IPS DF 6.9 (cell line): Measurements from ENCODE around the gene TSKS.

Experiments
- DNase-seq: peaks from one replicate; pipeline ENCODE4 v3.0.0-alpha.2; 2013; ENCODE audit warnings: low read depth, low spot score
- H3K27ac ChIP-seq: one replicate; pipeline ENCODE4 v1.5.1; 2013; ENCODE audit warnings: low read length, control low read depth
- H3K27me3 ChIP-seq: 2 replicates; pipeline ENCODE4 v1.6.1; 2013; ENCODE audit warnings: mild to moderate bottlenecking, low read length; ENCODE audit not compliant: control insufficient read depth, insufficient read depth
- H3K36me3 ChIP-seq: 2 replicates; pipeline ENCODE4 v1.6.1; 2013; ENCODE audit warnings: low read length; ENCODE audit not compliant: control insufficient read depth, insufficient read depth
- H3K4me1 ChIP-seq: 2 replicates; pipeline ENCODE4 v1.6.1; 2013; ENCODE audit warnings: low read length; ENCODE audit not compliant: control insufficient read depth, insufficient read depth
- H3K4me3 ChIP-seq: 2 replicates; pipeline ENCODE4 v1.5.1; 2013; ENCODE audit warnings: mild to moderate bottlenecking, low read length
- H3K9me3 ChIP-seq: 2 replicates; pipeline ENCODE4 v1.6.1; 2013; ENCODE audit warnings: low read length, inconsistent platforms; ENCODE audit not compliant: control insufficient read depth, insufficient read depth
- WGBS: extraction: QIAGEN DNeasy Blood & Tissue Kit; methylation state at CpG from one replicate; pipeline ENCODE4 v1.1.7; 2013; ENCODE audit warnings: mixed read lengths, missing lambda C conversion rate; ENCODE audit not compliant: insufficient read length, insufficient coverage; 5-methylcytosine and 5-hydroxymethylcytosine counted together

Gene TSKS

GRCh38 chr19:49763230-49763629, at the start of gene TSKS:
Gene TSKS (minus strand): TSS chr19:49763306. CDS start chr19:49763247, 59 bp downstream.
- H3K9me3 ChIP-seq = no peaks in the 10 kb centered on the region
- no peaks in the 10 kb centered on the region for H3K36me3 ChIP-seq
- H3K4me1 ChIP-seq = no peaks in the 10 kb centered on the region
- DNase-seq = no peak
- H3K27me3 ChIP-seq = no peaks in the 10 kb centered on the region
- H3K27ac ChIP-seq = no peak within 1 kb of the TSS
- WGBS = no CpG with 5 or more reads among the region's 6 CpGs
- no peak within 1 kb of the TSS for H3K4me3 ChIP-seq

- no peaks in the 10 kb centered on the region for H3K27me3 ChIP-seq
- no peaks in the 10 kb centered on the region for H3K36me3 ChIP-seq
- no CpG with 5 or more reads among the region's 11 CpGs for WGBS
- peak overlapping the region; percentile 89; the same call in 1 of the 2 replicates for H3K4me3 ChIP-seq
- no peak for DNase-seq
- peaks cover 5% of the 10 kb centered on the region for H3K4me1 ChIP-seq
- H3K27ac ChIP-seq = no peak overlapping the region
- no peaks in the 10 kb centered on the region for H3K9me3 ChIP-seq
These were observed 49.4 kb upstream of the TSKS start for GRCh38 chr19:49812452-49812996.

- no peak for DNase-seq
- WGBS = no CpG with 5 or more reads among the region's 6 CpGs
- no peak overlapping the region for H3K27ac ChIP-seq
- peaks cover 3% of the 10 kb centered on the region; the same call in 1 of the 2 replicates for H3K36me3 ChIP-seq
- no peaks in the 10 kb centered on the region for H3K9me3 ChIP-seq
- peaks cover 5% of the 10 kb centered on the region for H3K4me1 ChIP-seq
- no peak overlapping the region for H3K4me3 ChIP-seq
- H3K27me3 ChIP-seq = no peaks in the 10 kb centered on the region
These were observed 48.2 kb upstream of the TSKS start for GRCh38 chr19:49811328-49811727.

- WGBS = no CpG with 5 or more reads among the region's 5 CpGs
- DNase-seq = no peak
- Histone ChIP-seq H3K4me1 (peaks cover 5% of the 10 kb centered on the region), H3K9me3 (no peaks in the 10 kb centered on the region), H3K27ac (no peak overlapping the region), H3K4me3 (no peak overlapping the region), H3K36me3 (peaks cover 3% of the 10 kb centered on the region; the same call in 1 of the 2 replicates), H3K27me3 (no peaks in the 10 kb centered on the region)
These were observed 46.9 kb upstream of the TSKS start for GRCh38 chr19:49809941-49810389.

- Histone ChIP-seq H3K4me1 (peaks cover 5% of the 10 kb centered on the region), H3K27me3 (no peaks in the 10 kb centered on the region), H3K27ac (no peak overlapping the region), H3K36me3 (peaks cover 3% of the 10 kb centered on the region; the same call in 1 of the 2 replicates), H3K9me3 (no peaks in the 10 kb centered on the region), H3K4me3 (peak overlapping the region; percentile 23; the same call in 1 of the 2 replicates)
- no peak for DNase-seq
- WGBS = no CpG with 5 or more reads among the region's 50 CpGs
These were observed 46.2 kb upstream of the TSKS start for GRCh38 chr19:49809160-49809940.

GRCh38 chr19:49808711-49809159, 45.6 kb upstream of the TSKS start:
- no CpG with 5 or more reads among the region's 31 CpGs for WGBS
- Histone ChIP-seq H3K9me3 (no peaks in the 10 kb centered on the region), H3K4me3 (peak overlapping the region; percentile 23; the same call in 1 of the 2 replicates), H3K27ac (no peak overlapping the region), H3K36me3 (peaks cover 3% of the 10 kb centered on the region; the same call in 1 of the 2 replicates), H3K4me1 (peaks cover 5% of the 10 kb centered on the region), H3K27me3 (no peaks in the 10 kb centered on the region)
- DNase-seq = peak; percentile 57

GRCh38 chr19:49807904-49808675, 45.0 kb upstream of the TSKS start:
- H3K27me3 ChIP-seq = no peaks in the 10 kb centered on the region
- H3K9me3 ChIP-seq = no peaks in the 10 kb centered on the region
- H3K4me3 ChIP-seq = no peak overlapping the region
- peaks cover 5% of the 10 kb centered on the region for H3K4me1 ChIP-seq
- no peak for DNase-seq
- peaks cover 6% of the 10 kb centered on the region; the same call in 1 of the 2 replicates for H3K36me3 ChIP-seq
- H3K27ac ChIP-seq = no peak overlapping the region
- no CpG with 5 or more reads among the region's 20 CpGs for WGBS

GRCh38 chr19:49807058-49807903, 44.2 kb upstream of the TSKS start:
- H3K27ac ChIP-seq = no peak overlapping the region
- DNase-seq = no peak
- H3K4me1 ChIP-seq = peaks cover 7% of the 10 kb centered on the region
- H3K36me3 ChIP-seq = peaks cover 6% of the 10 kb centered on the region; the same call in 1 of the 2 replicates
- no peaks in the 10 kb centered on the region for H3K27me3 ChIP-seq
- WGBS = no CpG with 5 or more reads among the region's 18 CpGs
- no peaks in the 10 kb centered on the region for H3K9me3 ChIP-seq
- no peak overlapping the region for H3K4me3 ChIP-seq

GRCh38 chr19:49806620-49806959, 43.5 kb upstream of the TSKS start:
- H3K27me3 ChIP-seq = no peaks in the 10 kb centered on the region
- no peak overlapping the region for H3K27ac ChIP-seq
- no CpG with 5 or more reads among the region's 8 CpGs for WGBS

More at GRCh38 chr19:49806620-49806959, 43.5 kb upstream of the TSKS start:
- H3K36me3 ChIP-seq = peaks cover 6% of the 10 kb centered on the region
- DNase-seq = no peak
- H3K4me3 ChIP-seq = no peak overlapping the region
- H3K9me3 ChIP-seq = no peaks in the 10 kb centered on the region
- H3K4me1 ChIP-seq = peaks cover 8% of the 10 kb centered on the region
